Stimulated activated CD4-positive, alpha-beta T cell treated with anti-CD3 and anti-CD28 coated beads, Interleukin-1b, Interleukin-23, amount 100 ng/mL, for 1 hour (primary cell): ENCODE measurements around the gene PELO.
"Not testable (repeated sequence)": the region's sequence is repeated elsewhere in the genome, so short reads cannot be mapped to it uniquely, and the experiment has no call there.

Source experiments
- DNase-seq, 2 donors: peaks; one replicate each; pipeline ENCODE4 v3.0.0-alpha.2; 2020; ENCODE audit warnings: low read depth in 2 of 2

Gene PELO

GRCh38 chr5:52787600-52788504 lies at the start of gene PELO, which contains the start of gene ITGA1:
Gene PELO (plus strand): TSS chr5:52787916. CDS start chr5:52800395, 12,479 bp downstream.
Gene ITGA1 (plus strand): TSS chr5:52787916. CDS start chr5:52788354, 438 bp downstream.
- DNase-seq: peak in 1 of 2 donors; percentile 33

GRCh38 chr5:52738095-52738506 lies 49.6 kb upstream of the PELO start:
- DNase-seq: no peak

GRCh38 chr5:52740007-52740406 lies 47.7 kb upstream of the PELO start:
- DNase-seq: no peak

GRCh38 chr5:52743012-52743411 lies 44.7 kb upstream of the PELO start:
- no peak for DNase-seq

GRCh38 chr5:52743529-52743928 lies 44.2 kb upstream of the PELO start:
- no peak for DNase-seq

GRCh38 chr5:52743970-52744369 lies 43.7 kb upstream of the PELO start:
- DNase-seq: no peak

- DNase-seq: not testable (repeated sequence)
Measured at GRCh38 chr5:52744867-52745458, 42.8 kb upstream of the PELO start.

- no peak for DNase-seq
Measured at GRCh38 chr5:52746539-52746938, 41.2 kb upstream of the PELO start.

GRCh38 chr5:52748590-52748989 lies 39.1 kb upstream of the PELO start:
- DNase-seq: no peak

GRCh38 chr5:52749666-52750065 lies 38.0 kb upstream of the PELO start:
- DNase-seq: no peak

- DNase-seq: no peak
Measured at GRCh38 chr5:52751137-52751536, 36.6 kb upstream of the PELO start.

- DNase-seq: no peak
Measured at GRCh38 chr5:52754051-52754450, 33.7 kb upstream of the PELO start.

- no peak for DNase-seq
Measured at GRCh38 chr5:52757527-52757926, 30.2 kb upstream of the PELO start.

GRCh38 chr5:52758014-52758413 lies 29.7 kb upstream of the PELO start:
- no peak for DNase-seq

- no peak for DNase-seq
Measured at GRCh38 chr5:52759331-52759730, 28.4 kb upstream of the PELO start.

GRCh38 chr5:52760695-52761366 lies 26.9 kb upstream of the PELO start:
- no peak for DNase-seq

GRCh38 chr5:52767217-52767743 lies 20.4 kb upstream of the PELO start:
- no peak for DNase-seq

GRCh38 chr5:52767766-52768480 lies 19.8 kb upstream of the PELO start:
- no peak for DNase-seq

GRCh38 chr5:52769061-52769460 lies 18.7 kb upstream of the PELO start:
- DNase-seq: no peak

- DNase-seq: no peak
Measured at GRCh38 chr5:52770287-52770939, 17.3 kb upstream of the PELO start.
